RWPE2 (cell line): Measurements from ENCODE around the gene DYNC1I1.

Source experiments
- ATAC-seq: fragments of 200-7000 bp; cut with Tn5 transposase; 3 replicates; pipeline ENCODE4 v1.9.1; 2021; ENCODE audit warnings: low read depth
- DNase-seq: peaks from one replicate; pipeline ENCODE4 v3.0.0-alpha.2; 2020; ENCODE audit warnings: low spot score
- H3K27ac ChIP-seq: fragments of 450-650 bp; 2 replicates; pipeline ENCODE4 v1.5.1; 2017; ENCODE audit warnings: mild to moderate bottlenecking; ENCODE audit not compliant: poor library complexity, severe bottlenecking
- H3K27me3 ChIP-seq: fragments of 250-450 bp; sonication (Bioruptor Pico); 2 replicates; pipeline ENCODE4 v1.5.1; 2021; ENCODE audit warnings: mild to moderate bottlenecking, moderate library complexity; ENCODE audit not compliant: insufficient read depth, poor library complexity, severe bottlenecking
- H3K36me3 ChIP-seq: fragments of 250-450 bp; sonication (Bioruptor Pico); 2 replicates; pipeline ENCODE4 v1.5.1; 2020; ENCODE audit warnings: low read depth, mild to moderate bottlenecking, moderate library complexity
- H3K4me1 ChIP-seq: fragments of 250-450 bp; sonication (Bioruptor Pico); 2 replicates; pipeline ENCODE4 v1.5.1; 2021; ENCODE audit warnings: mild to moderate bottlenecking, moderate library complexity; ENCODE audit not compliant: insufficient read depth, poor library complexity, severe bottlenecking
- H3K4me3 ChIP-seq: fragments of 250-450 bp; sonication (Bioruptor Pico); 2 replicates; pipeline ENCODE4 v1.5.1; 2021; ENCODE audit warnings: mild to moderate bottlenecking, moderate library complexity; ENCODE audit not compliant: severe bottlenecking
- H3K9me3 ChIP-seq: fragments of 250-450 bp; sonication (Bioruptor Pico); 2 replicates; pipeline ENCODE4 v1.5.1; 2021; ENCODE audit warnings: mild to moderate bottlenecking, moderate library complexity; ENCODE audit not compliant: severe bottlenecking
- TF ChIP-seq, protein P1 (sequence below): fragments of 450-650 bp; IDR thresholded peaks from one replicate; pipeline ENCODE4 v1.5.1; 2017; ENCODE audit warnings: mild to moderate bottlenecking, moderate library complexity; ENCODE audit not compliant: poor library complexity, severe bottlenecking

The DYNC1I1 gene

DNA sequence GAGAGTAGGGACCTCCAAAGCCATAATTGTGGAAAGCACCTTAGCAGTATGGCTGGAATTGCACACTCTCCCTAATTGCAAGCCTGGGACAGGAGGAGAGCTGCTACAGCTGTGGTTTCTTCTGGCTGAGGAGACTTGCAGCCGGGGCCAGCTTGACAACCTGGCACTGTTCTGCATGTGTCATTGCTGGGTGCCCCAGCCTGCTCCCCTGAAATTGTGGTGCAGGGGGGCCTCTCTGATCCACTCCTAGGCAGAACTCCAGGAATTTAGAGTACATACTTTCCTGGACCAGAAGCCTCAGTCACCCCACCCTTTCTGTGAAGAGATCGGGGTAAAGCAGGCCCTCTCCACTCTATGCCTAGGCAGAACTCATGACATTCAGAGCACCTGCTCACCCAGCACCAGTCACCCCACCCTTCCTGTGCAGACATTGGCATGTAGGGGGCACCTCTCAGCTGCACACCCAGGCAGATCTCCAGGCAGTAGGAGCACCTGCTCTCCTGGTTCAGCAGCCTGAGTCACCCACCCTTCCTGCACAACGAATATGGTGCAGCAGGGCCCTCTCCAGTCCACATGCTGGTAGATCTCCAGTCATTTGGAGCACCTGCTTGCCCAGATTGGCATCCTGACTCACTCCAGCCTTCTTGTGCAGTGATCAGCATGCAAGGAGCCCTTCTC is 34.4 kb upstream of the DYNC1I1 start:
- no peak for DNase-seq
- TF ChIP-seq, protein P1, sequence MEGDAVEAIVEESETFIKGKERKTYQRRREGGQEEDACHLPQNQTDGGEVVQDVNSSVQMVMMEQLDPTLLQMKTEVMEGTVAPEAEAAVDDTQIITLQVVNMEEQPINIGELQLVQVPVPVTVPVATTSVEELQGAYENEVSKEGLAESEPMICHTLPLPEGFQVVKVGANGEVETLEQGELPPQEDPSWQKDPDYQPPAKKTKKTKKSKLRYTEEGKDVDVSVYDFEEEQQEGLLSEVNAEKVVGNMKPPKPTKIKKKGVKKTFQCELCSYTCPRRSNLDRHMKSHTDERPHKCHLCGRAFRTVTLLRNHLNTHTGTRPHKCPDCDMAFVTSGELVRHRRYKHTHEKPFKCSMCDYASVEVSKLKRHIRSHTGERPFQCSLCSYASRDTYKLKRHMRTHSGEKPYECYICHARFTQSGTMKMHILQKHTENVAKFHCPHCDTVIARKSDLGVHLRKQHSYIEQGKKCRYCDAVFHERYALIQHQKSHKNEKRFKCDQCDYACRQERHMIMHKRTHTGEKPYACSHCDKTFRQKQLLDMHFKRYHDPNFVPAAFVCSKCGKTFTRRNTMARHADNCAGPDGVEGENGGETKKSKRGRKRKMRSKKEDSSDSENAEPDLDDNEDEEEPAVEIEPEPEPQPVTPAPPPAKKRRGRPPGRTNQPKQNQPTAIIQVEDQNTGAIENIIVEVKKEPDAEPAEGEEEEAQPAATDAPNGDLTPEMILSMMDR, result no peak
- ATAC-seq, result no peak

DNA sequence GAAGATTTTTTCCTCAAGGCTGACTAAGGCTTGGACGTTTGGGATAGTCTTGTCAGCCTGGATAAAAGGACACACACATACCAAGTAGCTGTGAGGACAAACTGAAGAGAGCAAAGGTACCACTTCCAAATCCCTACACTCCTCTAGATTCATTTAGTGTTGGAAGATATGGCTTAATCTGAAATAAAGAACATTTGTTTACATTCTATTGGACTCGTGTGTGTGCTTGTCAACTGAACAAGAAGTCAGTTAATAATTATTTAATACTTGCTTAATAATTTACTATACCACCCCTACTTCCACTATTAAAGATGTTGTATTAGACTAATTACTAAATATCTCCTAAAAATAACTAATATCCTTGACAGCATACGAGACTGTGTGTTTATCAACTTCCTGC is 23.3 kb upstream of the DYNC1I1 start:
- Histone ChIP-seq H3K27ac (no peak overlapping the region), H3K4me1 (no peaks in the 10 kb centered on the region), H3K9me3 (no peaks in the 10 kb centered on the region), H3K27me3 (peaks cover 3% of the 10 kb centered on the region), H3K36me3 (no peaks in the 10 kb centered on the region), H3K4me3 (no peak overlapping the region)
- TF ChIP-seq, protein P1, result no peak
- no peak for DNase-seq
- ATAC-seq, result no peak

More for the DNA sequence above, 34.4 kb upstream of the DYNC1I1 start:
- Histone ChIP-seq H3K4me3 (no peak overlapping the region), H3K27me3 (no peaks in the 10 kb centered on the region), H3K27ac (no peak overlapping the region), H3K9me3 (no peaks in the 10 kb centered on the region), H3K4me1 (no peaks in the 10 kb centered on the region), H3K36me3 (no peaks in the 10 kb centered on the region)

DNA sequence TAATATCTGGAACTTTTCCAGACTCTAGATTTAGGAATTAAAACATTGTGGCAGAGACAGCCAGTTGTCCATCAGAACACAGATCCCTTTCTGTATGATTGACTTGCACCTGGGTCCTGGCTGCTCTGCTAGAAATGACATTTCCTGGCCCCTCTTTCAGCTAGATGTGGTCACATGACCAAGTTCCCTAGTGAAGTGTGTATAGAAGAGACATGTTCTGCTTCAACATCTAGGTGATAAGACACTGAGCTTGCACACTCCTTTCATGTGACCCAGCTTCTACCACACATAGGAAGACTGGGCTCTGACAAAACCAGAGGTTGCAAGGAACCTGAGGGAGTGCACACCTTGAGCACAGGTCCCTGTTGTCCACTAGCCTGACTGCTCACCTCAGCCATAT is 22.8 kb upstream of the DYNC1I1 start:
- no peak overlapping the region for H3K27ac ChIP-seq
- ATAC-seq (no peak), DNase-seq (no peak)
- H3K4me3 ChIP-seq, result no peak overlapping the region
- TF ChIP-seq, protein P1, result no peak
- H3K9me3 ChIP-seq, result no peaks in the 10 kb centered on the region
- no peaks in the 10 kb centered on the region for H3K4me1 ChIP-seq
- H3K36me3 ChIP-seq, result no peaks in the 10 kb centered on the region
- peaks cover 3% of the 10 kb centered on the region for H3K27me3 ChIP-seq

GRCh38 chr7:95753440-95753839 is 18.9 kb upstream of the DYNC1I1 start:
- Histone ChIP-seq H3K4me3 (no peak overlapping the region), H3K36me3 (no peaks in the 10 kb centered on the region), H3K27ac (no peak overlapping the region), H3K9me3 (no peaks in the 10 kb centered on the region), H3K4me1 (no peaks in the 10 kb centered on the region), H3K27me3 (peaks cover 11% of the 10 kb centered on the region)
- no peak for DNase-seq
- TF ChIP-seq, protein P1, result no peak
- no peak for ATAC-seq

GRCh38 chr7:95755277-95755934 is 16.9 kb upstream of the DYNC1I1 start:
- no peaks in the 10 kb centered on the region for H3K9me3 ChIP-seq
- DNase-seq, result no peak

More at GRCh38 chr7:95755277-95755934, 16.9 kb upstream of the DYNC1I1 start:
- no peak for ATAC-seq
- H3K27ac ChIP-seq, result no peak overlapping the region
- H3K27me3 ChIP-seq, result peaks cover 20% of the 10 kb centered on the region
- no peaks in the 10 kb centered on the region for H3K36me3 ChIP-seq
- H3K4me1 ChIP-seq, result no peaks in the 10 kb centered on the region
- no peak overlapping the region for H3K4me3 ChIP-seq
- TF ChIP-seq, protein P1, result no peak
